H1 (cell line): ENCODE measurements around the gene STX8. TPM values are rescaled to one million over a fixed set of nuclear protein-coding genes. Genes with fewer than 3 reads are reported as not detected.

Experiments used
- CTCF ChIA-PET: fragments of 300-600 bp; sonication (Branson Sonifier 250); formaldehyde crosslinking; loops from one replicate; lab custom pipeline; 2021; ENCODE audit not compliant: partially characterized antibody; lab: Charles Lee
- POLR2A ChIA-PET: fragments of 300-600 bp; sonication (Branson Sonifier 250); formaldehyde crosslinking; loops from one replicate; lab custom pipeline; 2021; ENCODE audit warnings: inconsistent platforms; ENCODE audit not compliant: partially characterized antibody; lab: Charles Lee
- DNase-seq, 2 experiments: peaks; one replicate each; pipeline versions ENCODE4 v3.0.0 to v3.0.0-alpha.2; 2010 to 2022; ENCODE audit warnings: low spot score in 2 of 2, low read depth in 1 of 2, mixed read lengths in 1 of 2
- FAIRE-seq: peaks from 2 replicates; lab custom pipeline; 2011; peaks lifted over from hg19 to GRCh38; lab: Jason Lieb, UNC
- H2AFZ ChIP-seq: 2 replicates; pipeline ENCODE4 v1.8.1; 2012; ENCODE audit warnings: low read length, inconsistent platforms
- H2AK5ac ChIP-seq: 2 replicates; pipeline ENCODE4 v1.6.1; 2013; ENCODE audit warnings: low read depth, low read length
- H2BK120ac ChIP-seq: replicated peaks from 2 replicates; pipeline ENCODE3; 2013; ENCODE audit warnings: low read depth, low read length, inconsistent platforms
- H2BK12ac ChIP-seq: 2 replicates; pipeline ENCODE4 v1.6.1; 2013; ENCODE audit warnings: low read depth, low read length
- H2BK15ac ChIP-seq: 2 replicates; pipeline ENCODE4 v1.6.1; 2013; ENCODE audit warnings: low read length
- H2BK20ac ChIP-seq: 2 replicates; pipeline ENCODE4 v1.6.1; 2013; ENCODE audit warnings: low read length
- H2BK5ac ChIP-seq: 2 replicates; pipeline ENCODE4 v1.6.1; 2013; ENCODE audit warnings: low read depth, low read length
- H3K14ac ChIP-seq: 2 replicates; pipeline ENCODE4 v1.6.1; 2013; ENCODE audit warnings: inconsistent platforms; ENCODE audit not compliant: insufficient read length
- H3K18ac ChIP-seq: 2 replicates; pipeline ENCODE4 v1.6.1; 2013; ENCODE audit warnings: low read length; ENCODE audit errors: extremely low read depth
- H3K23ac ChIP-seq: 2 replicates; pipeline ENCODE4 v1.6.1; 2013; ENCODE audit warnings: inconsistent platforms; ENCODE audit not compliant: insufficient read length
- H3K23me2 ChIP-seq: 2 replicates; pipeline ENCODE4 v1.6.1; 2013; ENCODE audit warnings: low read depth, low read length
- H3K27ac ChIP-seq: 2 replicates; pipeline ENCODE4 v1.6.1; 2011; ENCODE audit warnings: low read depth, low read length, inconsistent platforms
- H3K27me3 ChIP-seq, 4 experiments: replicated peaks in 1 of 4; 1 replicate in 1 of 4; 2 replicates in 3 of 4; pipeline versions ENCODE4 v1.6.1 to v1.8.1; 2011 to 2013; ENCODE audit warnings: low read length in 3 of 4, mild to moderate bottlenecking in 3 of 4, inconsistent platforms in 2 of 4, mixed read lengths in 2 of 4, moderate library complexity in 1 of 4; ENCODE audit not compliant: control insufficient read depth in 3 of 4, insufficient read depth in 3 of 4; ENCODE audit errors: extremely low read depth in 1 of 4
- H3K36me3 ChIP-seq, 4 experiments: 2 replicates each; pipeline versions ENCODE4 v1.6.1 to v1.8.1; 2011 to 2013; ENCODE audit warnings: mild to moderate bottlenecking in 4 of 4, low read length in 3 of 4, moderate library complexity in 2 of 4, control low read depth in 1 of 4, inconsistent platforms in 1 of 4; ENCODE audit not compliant: insufficient read depth in 4 of 4, control insufficient read depth in 2 of 4
- H3K4ac ChIP-seq: replicated peaks from 2 replicates; pipeline ENCODE3; 2013; ENCODE audit warnings: low read length, low read depth, mixed read lengths, inconsistent platforms; ENCODE audit not compliant: insufficient read length
- H3K4me1 ChIP-seq, 4 experiments: replicated peaks in 1 of 4; 1 replicate in 1 of 4; 2 replicates in 3 of 4; pipeline versions ENCODE4 v1.6.1 to v1.8.1; 2011 to 2013; ENCODE audit warnings: low read length in 3 of 4, inconsistent platforms in 2 of 4, mixed read lengths in 1 of 4; ENCODE audit not compliant: insufficient read depth in 4 of 4, control insufficient read depth in 3 of 4
- H3K4me2 ChIP-seq, 2 experiments: 2 replicates each; pipeline versions ENCODE4 v1.6.1 to v1.8.1; 2011 to 2013; ENCODE audit warnings: low read depth in 2 of 2, low read length in 2 of 2, control low read depth in 1 of 2, inconsistent platforms in 1 of 2, mild to moderate bottlenecking in 1 of 2; ENCODE audit not compliant: insufficient read depth in 1 of 2
- H3K4me3 ChIP-seq, 4 experiments: fragments of 200-600, 300-600 bp in 1 of 4; sonication (generic), shearing (Covaris generic), sonication (Bioruptor Twin) in 1 of 4; 2 replicates each; pipeline versions ENCODE4 v1.5.1 to v1.8.1; 2011 to 2016; ENCODE audit warnings: low read length in 4 of 4, low read depth in 3 of 4, control low read depth in 2 of 4, inconsistent platforms in 2 of 4, mild to moderate bottlenecking in 2 of 4, mixed read lengths in 1 of 4, moderate library complexity in 1 of 4; ENCODE audit not compliant: insufficient read depth in 2 of 4; ENCODE audit errors: extremely low read depth in 1 of 4
- H3K56ac ChIP-seq: replicated peaks from 2 replicates; pipeline ENCODE3; 2013; ENCODE audit warnings: low read depth, mild to moderate bottlenecking, mixed read lengths, low read length, inconsistent platforms; ENCODE audit not compliant: insufficient read length
- H3K79me1 ChIP-seq: 2 replicates; pipeline ENCODE4 v1.6.1; 2013; ENCODE audit warnings: low read depth, low read length, control low read depth
- H3K79me2 ChIP-seq, 2 experiments: 2 replicates each; pipeline versions ENCODE4 v1.6.1 to v1.8.1; 2012 to 2013; ENCODE audit warnings: low read length in 2 of 2, mild to moderate bottlenecking in 2 of 2, inconsistent platforms in 1 of 2; ENCODE audit not compliant: insufficient read depth in 2 of 2, control insufficient read depth in 1 of 2
- H3K9ac ChIP-seq, 4 experiments: replicated peaks in 1 of 4; 1 replicate in 1 of 4; 2 replicates in 3 of 4; pipeline versions ENCODE4 v1.6.1 to v1.8.1; 2011 to 2013; ENCODE audit warnings: low read depth in 3 of 4, low read length in 3 of 4, control low read depth in 2 of 4, mild to moderate bottlenecking in 2 of 4, moderate library complexity in 2 of 4, inconsistent platforms in 1 of 4; ENCODE audit errors: extremely low read depth in 1 of 4
- H3K9me3 ChIP-seq, 2 experiments: 2 replicates each; pipeline versions ENCODE4 v1.6.1 to v1.8.1; 2012 to 2013; ENCODE audit warnings: mild to moderate bottlenecking in 2 of 2, moderate library complexity in 2 of 2, control low read depth in 1 of 2, inconsistent platforms in 1 of 2, low read depth in 1 of 2, low read length in 1 of 2, mixed read lengths in 1 of 2; ENCODE audit not compliant: insufficient read depth in 2 of 2
- H4K20me1 ChIP-seq, 2 experiments: replicated peaks in 1 of 2; 2 replicates each; pipeline versions ENCODE3 to v1.8.1; 2011 to 2013; ENCODE audit warnings: inconsistent platforms in 2 of 2, low read length in 2 of 2, mild to moderate bottlenecking in 1 of 2; ENCODE audit not compliant: insufficient read depth in 2 of 2, control insufficient read depth in 1 of 2
- H4K5ac ChIP-seq: 2 replicates; pipeline ENCODE4 v1.6.1; 2013; ENCODE audit warnings: low read length, low read depth, mixed read lengths, inconsistent platforms; ENCODE audit not compliant: insufficient read length
- H4K8ac ChIP-seq: 2 replicates; pipeline ENCODE4 v1.8.0; 2013; ENCODE audit warnings: mild to moderate bottlenecking, moderate library complexity, low read length, inconsistent platforms; ENCODE audit not compliant: insufficient read depth; ENCODE audit errors: extremely low read depth
- H4K91ac ChIP-seq: replicated peaks from 2 replicates; pipeline ENCODE3; 2013; ENCODE audit warnings: low read length, mixed read lengths, inconsistent platforms; ENCODE audit not compliant: insufficient read length
- BACH1 ChIP-seq: IDR thresholded peaks from 2 replicates; pipeline ENCODE4 v1.6.1; 2012; ENCODE audit warnings: low read length, improper control_type of control experiment
- CBX5 ChIP-seq: fragments of 300-800, 300-1000 bp; sonication (generic); IDR thresholded peaks from 2 replicates; pipeline ENCODE4 v1.7.1; 2016; ENCODE audit warnings: antibody characterized with exemption, low read length, low read depth
- CHD1 ChIP-seq: IDR thresholded peaks from 2 replicates; pipeline ENCODE4 v1.6.1; 2012; ENCODE audit warnings: low read depth, low read length, improper control_type of control experiment
- EZH2 ChIP-seq: fragments of 200-600 bp; sonication (generic); IDR thresholded peaks from 2 replicates; pipeline ENCODE4 v1.7.1; 2012; ENCODE audit warnings: low read depth, mild to moderate bottlenecking, moderate library complexity, low read length, inconsistent platforms; ENCODE audit not compliant: severe bottlenecking
- FOSL1 ChIP-seq: IDR thresholded peaks from 2 replicates; pipeline ENCODE4 v1.6.1; 2011; ENCODE audit warnings: mild to moderate bottlenecking, low read depth, low read length, moderate library complexity; ENCODE audit not compliant: insufficient read depth
- HDAC2 ChIP-seq, 2 experiments: fragments of 300-600 bp in 1 of 2; sonication (generic) in 1 of 2; IDR thresholded peaks; 2 replicates each; pipeline ENCODE4 v1.6.1; 2011 to 2012; ENCODE audit warnings: low read depth in 2 of 2, low read length in 2 of 2, mild to moderate bottlenecking in 2 of 2, moderate library complexity in 2 of 2, borderline replicate concordance in 1 of 2, inconsistent platforms in 1 of 2
- NRF1 ChIP-seq: IDR thresholded peaks from 2 replicates; pipeline ENCODE4 v1.6.1; 2011; ENCODE audit warnings: mild to moderate bottlenecking, low read depth, low read length, improper control_type of control experiment
- POLR2A ChIP-seq, 2 experiments: IDR thresholded peaks; 1 replicate in 1 of 2; 2 replicates in 1 of 2; pipeline ENCODE4 v1.6.1; 2011; ENCODE audit warnings: low read depth in 2 of 2, low read length in 2 of 2, mild to moderate bottlenecking in 2 of 2; ENCODE audit errors: control extremely low read depth in 1 of 2
- POU5F1 ChIP-seq: IDR thresholded peaks from 2 replicates; pipeline ENCODE4 v1.6.1; 2011; ENCODE audit warnings: low read depth, mild to moderate bottlenecking, low read length, moderate library complexity
- RNF2 ChIP-seq: fragments of 200-900, 300-1000 bp; sonication (generic); IDR thresholded peaks from 2 replicates; pipeline ENCODE4 v1.7.1; 2016; ENCODE audit warnings: borderline replicate concordance, low read depth, mild to moderate bottlenecking, antibody characterized with exemption, low read length; ENCODE audit not compliant: poor library complexity, severe bottlenecking; ENCODE audit errors: missing control alignments
- SIN3A ChIP-seq, 2 experiments: IDR thresholded peaks in 1 of 2; conservative IDR thresholded peaks in 1 of 2; 2 replicates each; pipeline ENCODE4 v1.6.1; 2011 to 2012; ENCODE audit warnings: low read length in 2 of 2, improper control_type of control experiment in 1 of 2, low read depth in 1 of 2, mild to moderate bottlenecking in 1 of 2
- TCF12 ChIP-seq: IDR thresholded peaks from 2 replicates; pipeline ENCODE4 v1.6.1; 2011; ENCODE audit warnings: low read depth, mild to moderate bottlenecking, low read length
- YY1 ChIP-seq: IDR thresholded peaks from 2 replicates; pipeline ENCODE4 v1.6.1; 2011; ENCODE audit warnings: low read depth, mild to moderate bottlenecking, low read length
- WGBS, 2 experiments: shearing (Covaris generic) in 1 of 2; methylation state at CpG; one replicate each; pipeline versions ENCODE4 v1.1.6 to v1.1.7; 2013 to 2015; ENCODE audit warnings: low lambda C conversion rate in 2 of 2, mixed read lengths in 2 of 2, inconsistent platforms in 1 of 2, low coverage in 1 of 2, missing lambda C conversion rate in 1 of 2; ENCODE audit not compliant: insufficient replicate concordance in 2 of 2, insufficient coverage in 1 of 2, insufficient read length in 1 of 2; ENCODE audit errors: extremely low coverage in 1 of 2, missing lambda C conversion rate in 1 of 2; 5-methylcytosine and 5-hydroxymethylcytosine counted together
- polyA plus RNA-seq, 7 experiments: library from polyadenylated mRNA; depleted of rRNA in 3 of 7; stranded (reverse) in 5 of 7; unstranded in 2 of 7; fragments of >200 nt in 5 of 7; fragments of 200-250 nt in 2 of 7; gene quantifications; 1 replicate in 5 of 7; 2 replicates in 1 of 7; 4 replicates in 1 of 7; pipeline versions ENCODE4 v1.2.1 to v1.2.3, GENCODE V29; 2011 to 2013; ENCODE audit warnings: missing spikeins in 2 of 7, mixed read lengths in 2 of 7
- total RNA-seq: library from RNA; stranded (reverse); fragmentation: NEBNext Ultra II Directional; extraction: Animal tissue kit (Norgen Biotek cat#: 25700); gene quantifications from 2 replicates; pipeline ENCODE4 v1.2.1, GENCODE V29; 2021

Gene STX8
- total and polyA plus RNA-seq, 2 of the 8 experiments (the other 6 are each of a cell fraction or from before 2014, with no cell fraction given), result 22.8 to 42.5 TPM

DNA sequence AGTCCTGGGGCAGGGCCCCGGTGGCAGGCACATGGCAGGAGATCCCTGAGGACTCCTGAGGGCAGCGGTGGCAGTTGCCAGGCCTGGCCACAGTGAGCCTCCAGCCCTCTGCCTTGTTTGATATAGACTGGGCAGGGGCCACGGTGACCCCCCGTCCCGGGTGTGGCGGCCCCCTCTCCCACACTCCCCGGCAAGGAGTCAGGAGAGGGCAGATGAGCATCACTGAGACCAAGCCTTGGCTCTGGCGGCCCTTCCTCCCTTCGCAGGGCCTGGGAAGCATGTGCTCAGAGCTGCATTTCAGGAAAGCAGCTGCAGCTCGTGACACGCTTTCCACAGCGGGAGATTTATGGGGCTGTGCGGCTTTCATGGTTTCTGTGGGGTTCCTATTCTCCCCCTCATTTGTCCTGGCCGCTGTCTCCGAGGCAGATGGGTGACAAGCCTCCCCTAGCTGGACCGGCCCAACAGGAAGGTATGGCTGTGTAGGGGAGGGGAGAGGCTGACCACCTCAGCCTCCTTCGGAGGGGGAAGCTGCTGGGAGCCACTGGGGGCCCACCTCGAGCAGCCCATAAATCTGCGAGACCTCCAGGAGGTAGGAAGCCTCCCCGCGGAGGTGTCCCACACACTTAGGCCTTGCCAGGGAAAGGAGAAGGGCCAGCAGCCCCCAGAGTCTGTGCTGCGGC, 342.9 kb downstream of the STX8 start:
- Histone ChIP-seq H2AFZ (no peak overlapping the region), H2BK12ac (no peak overlapping the region), H3K9ac (no peak overlapping the region), H3K4ac (no peak overlapping the region), H3K56ac (no peak overlapping the region), H3K4me2 (no peak overlapping the region), H4K91ac (no peak overlapping the region), H2BK20ac (no peak overlapping the region), H2BK120ac (no peak overlapping the region), H3K23me2 (peaks cover 3% of the 10 kb centered on the region; the same call in 1 of the 2 replicates), H3K4me1 (no peaks in the 10 kb centered on the region; a peak in 1 of 7 replicates), H3K36me3 (no peaks in the 10 kb centered on the region), H4K5ac (no peak overlapping the region), H3K27ac (no peak overlapping the region), H3K27me3 (peaks cover 0 to 2% (median 0%) of the 10 kb centered on the region in 4 experiments; a peak in 1 of 7 replicates), H3K9me3 (no peaks in the 10 kb centered on the region), H2AK5ac (no peak overlapping the region), H3K79me1 (no peaks in the 10 kb centered on the region), H2BK5ac (no peak overlapping the region), H2BK15ac (no peak overlapping the region), H4K8ac (no peak overlapping the region), H4K20me1 (peaks cover 0 to 8% of the 10 kb centered on the region in 2 experiments), H3K4me3 (no peak overlapping the region), H3K23ac (no peak overlapping the region), H3K18ac (no peak overlapping the region), H3K14ac (no peak overlapping the region), H3K79me2 (no peaks in the 10 kb centered on the region)
- FAIRE-seq, result no peak
- POLR2A ChIA-PET, result no interaction called here
- 93% methylated on average over 16 of the region's 22 CpGs; no CpG with 5 or more reads in 1 of the 2 experiments for WGBS, 2 experiments
- no peak for DNase-seq
- CTCF ChIA-PET, result interaction anchor here (0.6 to 1.9 kb wide), 4 partner anchors 8 to 344 kb away, joined by 3 to 8 read pairs (median 4); no protein-coding TSS in a partner anchor
- TF ChIP-seq NRF1 (no peak), CBX5 (no peak), POLR2A (IDR thresholded peaks at IDR 0.05; ENCODE audit: control extremely low read depth in 1 of 2, low read depth in 2 of 2, low read length in 2 of 2) (no peak), TCF12 (no peak), FOSL1 (no peak), POU5F1 (no peak), HDAC2 (IDR thresholded peaks at IDR 0.05; ENCODE audit: borderline replicate concordance in 1 of 2, low read depth in 2 of 2, low read length in 2 of 2) (no peak), RNF2 (no peak), EZH2 (no peak), CHD1 (no peak), YY1 (no peak), SIN3A (conservative IDR thresholded peaks at IDR 0.05 in 1 of 2, IDR thresholded peaks at IDR 0.05 in 1 of 2; ENCODE audit: low read depth in 1 of 2, low read length in 2 of 2) (no peak), BACH1 (no peak)
